Central memory CD8-positive, alpha-beta T cell (primary cell): ENCODE results near the gene PLCXD1.

Experiments used
- ATAC-seq: fragments of 150-1000 bp; cut with Tn5 transposase; replicated peaks from 2 replicates; pipeline ENCODE4 v1.10.0; 2022; ENCODE audit warnings: mild to moderate bottlenecking, moderate FRiP score, moderate number of reproducible peaks; ENCODE audit not compliant: poor library complexity, severe bottlenecking; ENCODE audit errors: extremely low read depth
- DNase-seq, 2 donors: peaks; one replicate each; pipeline ENCODE4 v3.0.0; 2021; ENCODE audit warnings: low spot score in 2 of 2
- H3K27ac Mint-ChIP-seq: one replicate; pipeline ENCODE4 v1.8.0; 2022; ENCODE audit warnings: low read depth, mild to moderate bottlenecking, moderate library complexity, mixed read lengths
- H3K27me3 Mint-ChIP-seq: one replicate; pipeline ENCODE4 v1.8.0; 2022; ENCODE audit warnings: mixed read lengths
- H3K36me3 Mint-ChIP-seq: one replicate; pipeline ENCODE4 v1.8.0; 2022; ENCODE audit warnings: mild to moderate bottlenecking, moderate library complexity, mixed read lengths; ENCODE audit not compliant: insufficient read depth
- H3K4me1 Mint-ChIP-seq: one replicate; pipeline ENCODE4 v1.8.0; 2022; ENCODE audit warnings: mixed read lengths
- H3K4me3 Mint-ChIP-seq: one replicate; pipeline ENCODE4 v1.8.0; 2022; ENCODE audit warnings: mild to moderate bottlenecking, moderate library complexity, mixed read lengths
- H3K9me3 Mint-ChIP-seq: one replicate; pipeline ENCODE4 v1.8.0; 2022; ENCODE audit warnings: mixed read lengths

The PLCXD1 gene

GRCh38 chrX:331825-332495, 50.8 kb downstream of the PLCXD1 start:
- no peaks in the 10 kb centered on the region for H3K9me3 Mint-ChIP-seq
- DNase-seq (no peak), ATAC-seq (no peak)
- peak overlapping the region; percentile 59 for H3K4me3 Mint-ChIP-seq
- no peaks in the 10 kb centered on the region for H3K27me3 Mint-ChIP-seq
- H3K36me3 Mint-ChIP-seq = peaks cover 2% of the 10 kb centered on the region
- H3K27ac Mint-ChIP-seq = no peak overlapping the region
- H3K4me1 Mint-ChIP-seq = peaks cover 11% of the 10 kb centered on the region

- DNase-seq = no peak
- H3K27ac Mint-ChIP-seq = no peak overlapping the region
- H3K27me3 Mint-ChIP-seq = no peaks in the 10 kb centered on the region
- peaks cover 11% of the 10 kb centered on the region for H3K4me1 Mint-ChIP-seq
- H3K4me3 Mint-ChIP-seq = no peak overlapping the region
- H3K36me3 Mint-ChIP-seq = peaks cover 2% of the 10 kb centered on the region
- no peak for ATAC-seq
- H3K9me3 Mint-ChIP-seq = no peaks in the 10 kb centered on the region
These were observed 51.3 kb downstream of the PLCXD1 start for GRCh38 chrX:332496-332860.

- ATAC-seq = no peak
- Mint-ChIP-seq H3K27ac (no peak overlapping the region), H3K4me1 (peaks cover 11% of the 10 kb centered on the region), H3K9me3 (no peaks in the 10 kb centered on the region), H3K36me3 (peaks cover 3% of the 10 kb centered on the region), H3K4me3 (no peak overlapping the region), H3K27me3 (no peaks in the 10 kb centered on the region)
- no peak for DNase-seq
These were observed 51.9 kb downstream of the PLCXD1 start for GRCh38 chrX:332916-333610.

- H3K4me3 Mint-ChIP-seq = no peak overlapping the region
- H3K27me3 Mint-ChIP-seq = no peaks in the 10 kb centered on the region
- ATAC-seq (no peak), DNase-seq (no peak)
- peaks cover 8% of the 10 kb centered on the region for H3K36me3 Mint-ChIP-seq
- H3K4me1 Mint-ChIP-seq = peaks cover 11% of the 10 kb centered on the region
- peak overlapping the region; percentile 44 for H3K27ac Mint-ChIP-seq
- H3K9me3 Mint-ChIP-seq = no peaks in the 10 kb centered on the region
These were observed 52.6 kb downstream of the PLCXD1 start for GRCh38 chrX:333611-334311.

GRCh38 chrX:334331-334891, 53.2 kb downstream of the PLCXD1 start:
- Mint-ChIP-seq H3K4me3 (no peak overlapping the region), H3K36me3 (peaks cover 11% of the 10 kb centered on the region), H3K27me3 (no peaks in the 10 kb centered on the region), H3K27ac (peak overlapping the region; percentile 44), H3K4me1 (peaks cover 8% of the 10 kb centered on the region), H3K9me3 (no peaks in the 10 kb centered on the region)
- ATAC-seq (no peak), DNase-seq (no peak)

- DNase-seq (no peak), ATAC-seq (no peak)
- no peak overlapping the region for H3K27ac Mint-ChIP-seq
- H3K4me1 Mint-ChIP-seq = peaks cover 5% of the 10 kb centered on the region
- peaks cover 11% of the 10 kb centered on the region for H3K36me3 Mint-ChIP-seq
- no peak overlapping the region for H3K4me3 Mint-ChIP-seq
- H3K9me3 Mint-ChIP-seq = no peaks in the 10 kb centered on the region
- H3K27me3 Mint-ChIP-seq = no peaks in the 10 kb centered on the region
These were observed 54.0 kb downstream of the PLCXD1 start for GRCh38 chrX:334971-335757.

GRCh38 chrX:335758-336155, 54.6 kb downstream of the PLCXD1 start:
- ATAC-seq = no peak
- no peaks in the 10 kb centered on the region for H3K27me3 Mint-ChIP-seq
- DNase-seq = no peak
- H3K4me3 Mint-ChIP-seq = no peak overlapping the region
- H3K27ac Mint-ChIP-seq = no peak overlapping the region
- peaks cover 12% of the 10 kb centered on the region for H3K36me3 Mint-ChIP-seq
- no peaks in the 10 kb centered on the region for H3K9me3 Mint-ChIP-seq
- peaks cover 5% of the 10 kb centered on the region for H3K4me1 Mint-ChIP-seq

- no peak for ATAC-seq
These were observed 55.0 kb downstream of the PLCXD1 start for GRCh38 chrX:336227-336626.

GRCh38 chrX:337331-337831, 56.2 kb downstream of the PLCXD1 start:
- H3K4me3 Mint-ChIP-seq = no peak overlapping the region
- no peaks in the 10 kb centered on the region for H3K9me3 Mint-ChIP-seq
- DNase-seq = no peak
- H3K36me3 Mint-ChIP-seq = peaks cover 12% of the 10 kb centered on the region
- H3K27ac Mint-ChIP-seq = peak overlapping the region; percentile 22
- ATAC-seq = no peak
- H3K4me1 Mint-ChIP-seq = no peaks in the 10 kb centered on the region
- H3K27me3 Mint-ChIP-seq = no peaks in the 10 kb centered on the region

More at GRCh38 chrX:336227-336626, 55.0 kb downstream of the PLCXD1 start:
- Mint-ChIP-seq H3K4me1 (peaks cover 5% of the 10 kb centered on the region), H3K9me3 (no peaks in the 10 kb centered on the region), H3K4me3 (no peak overlapping the region), H3K36me3 (peaks cover 12% of the 10 kb centered on the region), H3K27me3 (no peaks in the 10 kb centered on the region), H3K27ac (no peak overlapping the region)
- DNase-seq = no peak

- peak overlapping the region; percentile 32 for H3K27ac Mint-ChIP-seq
- DNase-seq (no peak), ATAC-seq (no peak)
- no peaks in the 10 kb centered on the region for H3K4me1 Mint-ChIP-seq
- peaks cover 12% of the 10 kb centered on the region for H3K36me3 Mint-ChIP-seq
- no peaks in the 10 kb centered on the region for H3K9me3 Mint-ChIP-seq
- no peaks in the 10 kb centered on the region for H3K27me3 Mint-ChIP-seq
- H3K4me3 Mint-ChIP-seq = no peak overlapping the region
These were observed 57.2 kb downstream of the PLCXD1 start for GRCh38 chrX:338281-338835.

- no peak for DNase-seq
- H3K4me3 Mint-ChIP-seq = no peak overlapping the region
- H3K27ac Mint-ChIP-seq = peak overlapping the region; percentile 10
These were observed 57.7 kb downstream of the PLCXD1 start for GRCh38 chrX:338836-339400.

More at GRCh38 chrX:338836-339400, 57.7 kb downstream of the PLCXD1 start:
- no peaks in the 10 kb centered on the region for H3K9me3 Mint-ChIP-seq
- no peak for ATAC-seq
- H3K4me1 Mint-ChIP-seq = no peaks in the 10 kb centered on the region
- no peaks in the 10 kb centered on the region for H3K27me3 Mint-ChIP-seq
- peaks cover 12% of the 10 kb centered on the region for H3K36me3 Mint-ChIP-seq
